Measurements from ENCODE around the gene GGT7.
"Not testable (repeated sequence)": the region's sequence is repeated elsewhere in the genome, so short reads cannot be mapped to it uniquely, and the experiment has no call there.

Gene GGT7

DNA sequence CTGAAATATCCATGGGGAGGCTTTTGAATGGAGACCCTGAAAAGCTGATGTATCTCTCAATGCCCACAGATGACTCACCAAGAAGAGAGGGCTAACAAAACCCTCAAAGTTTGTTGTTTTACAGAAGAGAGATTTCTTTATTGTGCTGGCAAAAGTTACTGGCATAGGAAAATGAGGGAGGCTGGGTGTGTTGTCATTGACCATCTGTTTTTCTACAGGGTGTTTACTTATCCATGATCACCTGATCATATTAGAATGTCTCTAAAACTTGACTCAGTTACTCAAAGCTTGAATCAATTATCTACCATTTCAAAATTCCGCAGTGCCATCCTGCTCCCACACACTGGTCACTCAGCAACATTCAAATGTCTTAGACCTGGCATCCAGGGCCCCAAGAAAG is 57.0 kb downstream of the GGT7 start:
- H3K27me3 Mint-ChIP-seq: no peaks in the 10 kb centered on the region
- no peak overlapping the region for H3K27ac Mint-ChIP-seq
- intact Hi-C loops (cut with micrococcal nuclease): no loop called here
- H3K4me3 Mint-ChIP-seq: no peak overlapping the region
- H3K36me3 Mint-ChIP-seq (ENCODE audit: low read depth): no peaks in the 10 kb centered on the region
- H3K9me3 Mint-ChIP-seq: no peaks in the 10 kb centered on the region
- H3K4me1 Mint-ChIP-seq (ENCODE audit: low read depth): peaks cover 28% of the 10 kb centered on the region

DNA sequence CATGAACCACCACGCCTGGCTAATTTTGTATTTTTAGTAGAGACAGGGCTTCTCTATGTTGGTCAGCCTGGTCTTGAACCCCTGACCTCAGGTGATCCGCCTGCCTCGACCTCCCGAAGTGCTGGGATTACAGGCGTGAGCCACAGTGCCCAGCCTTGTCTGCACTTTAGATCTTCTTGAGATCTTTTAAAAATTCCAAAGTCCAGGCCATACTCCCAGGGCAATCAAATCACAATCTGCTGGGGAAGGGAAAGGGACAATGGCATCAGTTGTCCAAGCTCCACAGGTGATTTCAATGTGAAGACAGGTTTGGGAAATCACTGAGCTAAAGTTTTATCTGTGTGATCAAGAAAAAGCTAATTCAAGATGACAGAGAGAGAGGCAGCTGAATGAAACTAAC is 64.1 kb downstream of the GGT7 start:
- Mint-ChIP-seq H3K36me3 (ENCODE audit: low read depth) (peaks cover 5% of the 10 kb centered on the region), H3K4me3 (no peak overlapping the region), H3K27me3 (no peaks in the 10 kb centered on the region), H3K4me1 (ENCODE audit: low read depth) (peaks cover 28% of the 10 kb centered on the region), H3K27ac (no peak overlapping the region), H3K9me3 (no peaks in the 10 kb centered on the region)
- intact Hi-C loops (cut with micrococcal nuclease): no loop called here

DNA sequence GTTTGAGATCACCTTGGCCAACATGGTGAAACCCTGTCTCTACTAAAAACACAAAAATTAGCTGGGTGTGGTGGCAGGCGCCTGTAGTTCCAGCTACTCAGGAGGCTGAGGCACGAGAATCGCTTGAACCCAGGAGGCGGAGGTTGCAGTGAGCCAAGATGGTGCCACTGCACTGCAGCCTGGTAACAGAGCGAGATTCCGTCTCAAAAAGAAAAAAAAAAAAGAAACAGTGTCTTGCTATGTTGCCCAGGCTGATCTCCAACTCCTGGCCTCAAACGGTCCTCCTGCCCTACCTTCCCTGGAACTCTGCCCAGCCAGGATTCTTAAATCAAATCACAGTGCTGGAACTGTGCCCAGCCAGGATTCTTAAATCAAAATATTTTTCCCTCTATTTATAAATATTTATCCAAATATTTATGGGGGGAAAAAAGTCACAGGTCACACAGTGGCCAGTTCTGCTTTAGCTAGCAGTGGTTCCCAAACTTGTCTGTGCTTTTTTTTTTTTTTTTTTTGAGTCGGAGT is 64.7 kb downstream of the GGT7 start:
- H3K27me3 Mint-ChIP-seq; H3K27ac Mint-ChIP-seq; H3K4me3 Mint-ChIP-seq; intact Hi-C loops (cut with micrococcal nuclease); H3K9me3 Mint-ChIP-seq: not testable (repeated sequence)
- Mint-ChIP-seq H3K4me1 (ENCODE audit: low read depth) (peaks cover 28% of the 10 kb centered on the region), H3K36me3 (ENCODE audit: low read depth) (peaks cover 11% of the 10 kb centered on the region)

DNA sequence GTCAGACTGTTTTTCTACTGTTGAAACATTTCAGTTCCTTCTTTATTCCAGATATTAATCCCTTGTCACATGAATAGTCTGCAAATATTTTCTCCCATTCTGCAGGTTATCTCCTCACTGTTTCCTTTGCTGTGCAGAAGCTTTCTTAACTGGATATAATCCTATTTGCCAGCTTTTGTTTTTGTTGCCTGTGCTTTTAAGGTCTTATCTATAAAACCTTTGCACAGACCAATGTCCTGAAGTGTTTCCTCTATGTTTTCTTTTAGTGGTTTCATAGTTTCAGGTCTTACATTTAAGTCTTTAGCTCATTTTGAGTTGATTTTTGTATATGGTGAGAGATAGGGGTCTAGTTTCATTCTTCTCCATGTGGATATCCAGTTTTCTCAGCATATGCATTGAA is 66.4 kb downstream of the GGT7 start:
- Mint-ChIP-seq H3K9me3 (no peaks in the 10 kb centered on the region), H3K4me1 (ENCODE audit: low read depth) (peaks cover 28% of the 10 kb centered on the region), H3K36me3 (ENCODE audit: low read depth) (peaks cover 28% of the 10 kb centered on the region), H3K4me3 (no peak overlapping the region), H3K27ac (peak overlapping the region; percentile 37), H3K27me3 (no peaks in the 10 kb centered on the region)
- intact Hi-C loops (cut with micrococcal nuclease): no loop called here

DNA sequence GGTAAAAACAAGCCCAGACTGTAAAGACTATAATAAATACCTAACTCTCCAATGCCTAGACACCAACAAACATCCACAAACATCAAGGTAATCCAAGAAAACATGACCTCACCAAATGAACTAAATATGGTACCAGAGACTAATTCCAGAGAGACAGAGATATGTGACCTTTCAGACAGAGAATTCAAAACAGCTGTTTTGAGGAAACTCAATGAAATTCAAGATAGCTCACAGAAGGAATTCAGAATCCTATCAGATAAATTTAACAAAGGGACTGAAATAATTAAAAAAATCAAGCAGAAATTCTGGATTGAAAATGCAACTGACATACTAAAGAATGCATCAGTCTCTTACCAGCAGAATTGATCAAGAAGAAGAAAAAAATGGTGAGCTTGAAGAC is 73.8 kb downstream of the GGT7 start:
- intact Hi-C loops (cut with micrococcal nuclease): no loop called here
- Mint-ChIP-seq H3K27me3 (no peaks in the 10 kb centered on the region), H3K4me3 (no peak overlapping the region), H3K4me1 (ENCODE audit: low read depth) (peaks cover 15% of the 10 kb centered on the region), H3K9me3 (no peaks in the 10 kb centered on the region), H3K36me3 (ENCODE audit: low read depth) (peaks cover 30% of the 10 kb centered on the region), H3K27ac (no peak overlapping the region)

DNA sequence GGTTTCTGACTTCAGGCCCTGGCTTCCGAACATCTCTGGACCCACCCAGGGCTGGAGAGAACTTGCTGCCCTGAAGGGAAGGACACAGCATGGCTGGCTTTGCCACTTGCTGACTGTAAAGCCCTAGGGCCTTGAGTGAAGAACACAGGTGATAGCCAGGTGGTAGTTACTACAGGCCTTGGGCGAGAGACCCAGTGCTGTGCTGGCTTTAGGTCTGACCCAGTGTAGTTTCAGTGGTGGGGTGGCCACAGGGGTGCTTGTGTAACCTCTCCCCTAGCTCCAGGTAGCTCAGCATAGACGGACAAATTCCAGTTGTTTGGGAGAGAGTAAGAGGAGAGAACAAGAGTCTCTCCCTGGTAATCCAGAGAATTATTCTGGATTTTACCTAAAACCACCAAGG is 74.3 kb downstream of the GGT7 start:
- peaks cover 15% of the 10 kb centered on the region for H3K4me1 Mint-ChIP-seq (ENCODE audit: low read depth)

DNA sequence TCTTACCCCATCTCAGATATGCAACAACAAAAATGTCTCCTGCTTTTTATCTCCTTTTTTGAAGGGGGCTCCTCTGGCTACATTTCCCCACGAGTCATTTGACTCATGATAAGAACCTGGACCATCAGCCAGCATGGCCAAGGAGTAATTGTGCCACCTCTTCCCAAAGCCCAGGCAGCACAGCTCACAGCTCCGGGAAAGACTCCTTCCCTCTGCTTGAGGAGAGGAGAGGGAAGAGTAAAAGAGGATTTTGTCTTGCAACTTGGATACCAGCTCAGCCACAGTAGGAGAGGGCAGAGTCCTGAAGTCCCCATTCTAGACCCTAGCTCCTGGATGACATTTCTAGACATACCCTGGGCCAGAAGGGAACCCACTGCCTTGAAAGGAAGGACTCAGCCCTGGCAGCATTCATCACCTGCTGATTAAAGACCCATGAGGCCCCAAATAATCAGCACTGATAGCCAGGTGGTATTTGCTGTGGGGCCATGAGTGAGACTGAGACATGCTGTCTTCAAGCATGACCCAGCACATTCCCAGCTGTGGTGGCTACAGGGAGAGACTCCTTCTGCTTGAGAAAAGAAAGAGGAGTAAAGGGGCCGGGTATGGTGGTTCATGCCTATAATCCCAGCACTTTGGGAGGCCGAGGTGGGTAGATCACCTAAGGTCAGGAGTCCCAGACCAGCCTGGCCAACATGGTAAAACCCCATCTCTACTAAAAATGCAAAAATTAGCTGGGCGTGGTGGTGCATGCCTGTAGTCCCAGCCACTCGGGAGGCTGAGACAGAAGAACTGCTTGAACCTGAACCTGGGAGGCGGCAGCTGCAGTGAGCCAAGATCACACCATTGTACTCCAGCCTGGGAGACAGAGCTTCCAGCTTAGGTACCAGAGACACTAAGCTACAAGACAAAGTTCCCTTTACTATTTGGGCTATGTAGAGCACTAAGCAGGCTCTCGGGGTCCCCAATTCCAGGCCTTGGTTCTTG is 75.4 kb downstream of the GGT7 start:
- H3K4me3 Mint-ChIP-seq: no peak overlapping the region
- no peak overlapping the region for H3K27ac Mint-ChIP-seq
- intact Hi-C loops (cut with micrococcal nuclease): no loop called here
- no peaks in the 10 kb centered on the region for H3K9me3 Mint-ChIP-seq
- peaks cover 14% of the 10 kb centered on the region for H3K36me3 Mint-ChIP-seq (ENCODE audit: low read depth)
- H3K4me1 Mint-ChIP-seq (ENCODE audit: low read depth): peaks cover 19% of the 10 kb centered on the region
- no peaks in the 10 kb centered on the region for H3K27me3 Mint-ChIP-seq

More for the DNA sequence above, 74.3 kb downstream of the GGT7 start:
- Mint-ChIP-seq H3K36me3 (ENCODE audit: low read depth) (peaks cover 24% of the 10 kb centered on the region), H3K27ac (no peak overlapping the region), H3K4me3 (no peak overlapping the region), H3K27me3 (no peaks in the 10 kb centered on the region), H3K9me3 (no peaks in the 10 kb centered on the region)
- intact Hi-C loops (cut with micrococcal nuclease): no loop called here

Measured in dendritic cell treated with granulocyte-macrophage colony-stimulating factor and Interleukin-4, amounts not matched to agents 40 ng/mL and 50 ng/mL, for 4 days (primary cell).